AG09309 (cell line): ENCODE results near the gene CRTAC1.

Experiments
- DNase-seq: peaks from one replicate; pipeline ENCODE4 v3.0.0-alpha.2; 2010; ENCODE audit warnings: low read depth
- H3K4me3 ChIP-seq: 2 replicates; pipeline ENCODE4 v1.5.1; 2011; ENCODE audit warnings: mild to moderate bottlenecking, low read depth, low read length, moderate library complexity; ENCODE audit not compliant: control insufficient read depth
- TF ChIP-seq, protein P1 (sequence below): IDR thresholded peaks from 2 replicates; pipeline ENCODE4 v1.5.1; 2011; ENCODE audit warnings: mild to moderate bottlenecking, low read depth, low read length, inconsistent platforms; ENCODE audit not compliant: insufficient read depth, control insufficient read depth; ENCODE audit errors: missing control alignments

The CRTAC1 gene

DNA sequence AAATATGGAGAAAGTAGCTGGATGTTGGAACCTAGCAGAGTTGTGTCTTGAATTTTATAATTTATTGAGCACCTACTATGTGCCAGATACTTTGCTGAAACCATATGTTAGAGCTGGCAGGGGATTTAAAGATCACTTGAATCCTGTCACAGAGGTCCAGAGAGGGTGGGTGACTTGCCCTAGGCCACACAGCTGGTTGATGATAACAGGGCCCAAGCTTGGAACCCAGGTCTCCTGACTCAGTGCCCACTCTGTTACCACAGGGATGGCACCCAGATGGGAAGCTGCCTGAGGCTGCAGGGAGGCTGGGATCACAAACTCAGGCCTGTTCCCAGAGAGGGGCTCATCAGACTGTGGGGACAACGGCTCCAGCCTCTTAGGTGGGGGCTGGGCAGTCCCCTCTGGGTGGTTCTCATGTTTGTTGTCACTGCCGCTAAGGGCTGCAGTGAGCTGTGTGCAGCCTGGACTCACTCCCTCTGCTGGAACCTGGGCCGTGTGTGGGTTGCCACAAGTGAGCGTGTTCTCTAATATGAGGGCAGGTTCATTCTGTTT, 162.2 kb downstream of the CRTAC1 start:
- no peak overlapping the region for H3K4me3 ChIP-seq
- DNase-seq = no peak
- TF ChIP-seq, protein P1, sequence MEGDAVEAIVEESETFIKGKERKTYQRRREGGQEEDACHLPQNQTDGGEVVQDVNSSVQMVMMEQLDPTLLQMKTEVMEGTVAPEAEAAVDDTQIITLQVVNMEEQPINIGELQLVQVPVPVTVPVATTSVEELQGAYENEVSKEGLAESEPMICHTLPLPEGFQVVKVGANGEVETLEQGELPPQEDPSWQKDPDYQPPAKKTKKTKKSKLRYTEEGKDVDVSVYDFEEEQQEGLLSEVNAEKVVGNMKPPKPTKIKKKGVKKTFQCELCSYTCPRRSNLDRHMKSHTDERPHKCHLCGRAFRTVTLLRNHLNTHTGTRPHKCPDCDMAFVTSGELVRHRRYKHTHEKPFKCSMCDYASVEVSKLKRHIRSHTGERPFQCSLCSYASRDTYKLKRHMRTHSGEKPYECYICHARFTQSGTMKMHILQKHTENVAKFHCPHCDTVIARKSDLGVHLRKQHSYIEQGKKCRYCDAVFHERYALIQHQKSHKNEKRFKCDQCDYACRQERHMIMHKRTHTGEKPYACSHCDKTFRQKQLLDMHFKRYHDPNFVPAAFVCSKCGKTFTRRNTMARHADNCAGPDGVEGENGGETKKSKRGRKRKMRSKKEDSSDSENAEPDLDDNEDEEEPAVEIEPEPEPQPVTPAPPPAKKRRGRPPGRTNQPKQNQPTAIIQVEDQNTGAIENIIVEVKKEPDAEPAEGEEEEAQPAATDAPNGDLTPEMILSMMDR = no peak

DNA sequence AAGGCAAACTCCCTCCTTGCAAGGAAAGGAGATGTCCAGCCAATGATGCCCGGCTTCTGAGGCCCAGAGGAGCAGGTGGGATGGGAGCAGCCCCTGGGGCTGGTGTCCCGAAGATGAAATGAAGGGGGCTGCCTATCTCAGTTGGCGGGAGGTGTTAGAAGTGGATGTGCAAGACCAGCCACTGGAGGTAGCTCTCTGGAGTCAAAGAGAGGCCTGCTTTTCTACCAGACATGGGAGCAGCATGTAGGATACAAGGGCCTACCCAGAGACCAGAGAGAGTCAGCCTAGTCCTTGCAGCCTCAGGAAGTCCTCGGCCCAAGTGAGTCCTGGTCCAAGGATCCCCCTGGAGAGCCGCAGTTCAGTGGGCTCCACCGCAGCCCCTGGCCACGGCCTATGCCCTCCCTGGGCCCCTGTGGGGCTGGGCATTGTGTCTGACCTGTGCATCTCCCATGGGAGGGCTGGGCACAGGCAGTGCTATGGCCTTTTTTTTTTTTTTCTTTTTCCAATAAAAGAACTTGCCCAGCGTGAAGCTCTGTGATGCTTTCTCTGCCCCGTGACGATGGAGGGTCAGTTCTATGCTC, 163.1 kb downstream of the CRTAC1 start:
- H3K4me3 ChIP-seq = no peak overlapping the region
- TF ChIP-seq, protein P1 = no peak
- no peak for DNase-seq

DNA sequence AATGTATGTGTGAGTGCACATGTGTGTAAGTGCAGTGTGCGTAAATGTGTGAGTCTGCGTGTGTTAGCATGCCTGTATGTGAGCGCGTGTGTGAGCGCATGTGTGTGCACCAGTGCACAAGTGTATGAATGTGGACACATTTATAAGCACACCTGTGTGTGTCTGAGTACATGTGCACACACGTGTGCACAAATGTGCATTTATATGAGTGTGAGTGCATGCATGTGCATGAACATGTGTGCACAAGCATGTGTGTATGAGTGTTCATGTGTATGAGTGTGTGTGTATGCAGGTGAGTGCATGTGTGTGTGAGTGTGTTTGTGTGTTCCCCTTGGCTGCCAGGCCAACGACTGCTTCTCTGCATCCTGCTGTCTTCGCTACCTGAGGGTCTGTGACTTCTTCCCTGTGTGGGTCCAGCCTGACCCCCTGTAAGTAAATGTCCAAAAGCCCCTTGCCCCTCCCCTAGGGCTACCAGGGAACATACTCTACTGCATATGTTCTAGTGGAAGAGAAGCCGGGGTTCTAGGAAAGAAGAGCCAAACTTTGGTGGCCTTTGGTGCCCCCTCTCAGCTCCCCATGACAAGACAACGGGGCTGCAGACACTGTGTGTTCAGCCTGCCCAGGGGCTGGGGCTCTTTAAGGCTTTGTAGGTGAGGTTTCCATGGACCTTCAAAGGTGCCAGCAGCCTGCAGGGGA, 163.7 kb downstream of the CRTAC1 start:
- TF ChIP-seq, protein P1 = no peak
- no peak overlapping the region for H3K4me3 ChIP-seq
- DNase-seq = no peak

DNA sequence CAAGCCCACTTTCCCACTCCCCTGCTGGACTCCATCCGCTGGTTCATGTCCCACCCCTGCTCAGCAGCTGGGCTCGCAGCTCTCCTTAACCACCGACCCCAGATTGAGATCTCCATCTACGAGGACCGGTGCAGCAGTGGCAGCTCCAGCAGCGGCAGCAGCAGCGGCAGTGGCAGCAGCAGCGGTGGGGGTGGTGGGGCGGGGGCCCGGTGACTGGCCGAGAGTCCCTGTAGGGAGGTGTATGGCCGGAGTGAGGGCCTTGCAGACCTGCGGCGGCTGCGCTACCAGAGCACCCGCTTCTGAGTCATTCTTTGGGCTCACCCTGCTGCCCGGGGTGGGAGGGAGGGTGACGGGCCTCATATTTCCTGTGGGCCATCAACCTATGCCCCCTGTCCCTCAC, 164.9 kb downstream of the CRTAC1 start:
- DNase-seq = no peak
- no peak overlapping the region for H3K4me3 ChIP-seq
- TF ChIP-seq, protein P1 = no peak

DNA sequence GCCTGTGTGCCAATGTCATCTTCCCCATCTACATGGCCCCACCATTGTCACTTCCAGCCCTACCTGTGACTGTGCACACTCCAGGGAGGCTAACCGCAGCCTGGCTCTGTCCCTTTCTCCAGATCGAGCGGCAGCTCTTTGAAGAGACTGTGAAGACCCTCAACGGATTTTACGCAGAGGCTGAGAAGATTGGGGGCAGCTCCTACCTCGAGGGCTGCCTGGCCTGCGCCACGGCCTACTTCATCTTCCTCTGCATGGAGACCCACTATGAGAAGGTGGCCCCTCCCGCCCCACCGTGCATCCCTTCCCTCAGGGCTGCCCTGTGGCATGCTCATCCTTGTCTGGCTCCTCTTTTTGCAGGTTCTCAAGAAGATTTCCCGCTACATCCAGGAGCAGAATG, 166.6 kb downstream of the CRTAC1 start:
- DNase-seq = no peak

DNA sequence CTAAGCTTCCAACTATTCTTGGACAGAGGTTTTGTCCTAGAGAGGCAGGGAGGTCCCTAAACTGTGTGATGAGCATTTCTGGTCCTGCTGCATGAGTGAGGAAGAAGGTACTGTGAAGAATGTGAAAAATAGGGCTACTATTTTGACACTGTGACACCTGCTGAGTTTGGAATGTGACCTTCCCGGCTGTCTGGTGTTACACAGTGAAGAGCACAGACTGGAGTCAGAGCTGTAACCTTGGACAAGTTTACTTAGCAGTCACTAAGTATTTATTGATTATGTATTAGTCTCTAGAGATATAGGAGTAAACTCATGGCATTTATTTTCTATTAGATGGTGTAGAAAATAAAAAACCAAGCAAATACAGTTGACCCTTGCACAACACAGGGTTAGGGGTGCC, 168.5 kb downstream of the CRTAC1 start:
- TF ChIP-seq, protein P1 = no peak
- no peak for DNase-seq
- H3K4me3 ChIP-seq = no peak overlapping the region

More for the DNA sequence above, 166.6 kb downstream of the CRTAC1 start:
- no peak overlapping the region for H3K4me3 ChIP-seq
- TF ChIP-seq, protein P1 = no peak
